Body of pancreas (tissue), 4 donors: ENCODE data around the gene MARCO.

Experiments
- POLR2A ChIP-seq, 3 donors: fragments of 450-650 bp; IDR thresholded peaks; one replicate each; pipeline ENCODE4 v1.6.1; 2016; ENCODE audit warnings: antibody characterized with exemption in 3 of 3, mild to moderate bottlenecking in 2 of 3
- TF ChIP-seq, protein P1 (sequence below), 7 experiments: fragments of 450-650 bp in 4 of 7; fragments of 200-600 bp in 3 of 7; sonication (generic) in 3 of 7; IDR thresholded peaks; one replicate each; pipeline ENCODE4 v1.5.1; 2016 to 2019; ENCODE audit warnings: antibody characterized with exemption in 7 of 7

DNA sequence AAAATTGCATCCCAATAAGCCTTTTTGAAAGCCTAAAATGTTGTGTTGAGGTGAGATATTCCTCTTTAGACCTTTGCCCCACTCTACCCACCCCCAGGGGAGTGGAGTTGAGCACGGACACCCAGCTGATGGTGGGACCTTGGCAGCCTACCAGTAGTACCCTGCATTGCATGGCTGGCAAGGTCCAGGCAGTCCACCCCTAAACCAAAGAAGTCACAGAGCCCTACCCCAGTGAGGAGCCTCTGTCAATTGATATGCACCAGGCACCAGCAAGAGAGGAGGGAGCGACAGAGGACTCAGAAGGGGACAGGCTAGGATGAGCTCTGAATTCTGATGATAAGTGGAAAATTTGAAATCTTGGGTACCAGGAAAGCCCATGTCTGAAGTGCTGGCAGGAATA lies 38.6 kb downstream of the MARCO start:
- TF ChIP-seq, protein P1, sequence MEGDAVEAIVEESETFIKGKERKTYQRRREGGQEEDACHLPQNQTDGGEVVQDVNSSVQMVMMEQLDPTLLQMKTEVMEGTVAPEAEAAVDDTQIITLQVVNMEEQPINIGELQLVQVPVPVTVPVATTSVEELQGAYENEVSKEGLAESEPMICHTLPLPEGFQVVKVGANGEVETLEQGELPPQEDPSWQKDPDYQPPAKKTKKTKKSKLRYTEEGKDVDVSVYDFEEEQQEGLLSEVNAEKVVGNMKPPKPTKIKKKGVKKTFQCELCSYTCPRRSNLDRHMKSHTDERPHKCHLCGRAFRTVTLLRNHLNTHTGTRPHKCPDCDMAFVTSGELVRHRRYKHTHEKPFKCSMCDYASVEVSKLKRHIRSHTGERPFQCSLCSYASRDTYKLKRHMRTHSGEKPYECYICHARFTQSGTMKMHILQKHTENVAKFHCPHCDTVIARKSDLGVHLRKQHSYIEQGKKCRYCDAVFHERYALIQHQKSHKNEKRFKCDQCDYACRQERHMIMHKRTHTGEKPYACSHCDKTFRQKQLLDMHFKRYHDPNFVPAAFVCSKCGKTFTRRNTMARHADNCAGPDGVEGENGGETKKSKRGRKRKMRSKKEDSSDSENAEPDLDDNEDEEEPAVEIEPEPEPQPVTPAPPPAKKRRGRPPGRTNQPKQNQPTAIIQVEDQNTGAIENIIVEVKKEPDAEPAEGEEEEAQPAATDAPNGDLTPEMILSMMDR (IDR thresholded peaks at IDR 0.05), result no peak
- TF ChIP-seq POLR2A (IDR thresholded peaks at IDR 0.05), result no peak
